NCI-H1105 treated with DMSO at 0.1 percent for 48 hours (cell line): Measurements from ENCODE around the gene ITPKB.

Source experiments
- DNase-seq: peaks from one replicate; lab custom pipeline; 2025; lab: John Stamatoyannopoulos, UW

Gene ITPKB

DNA sequence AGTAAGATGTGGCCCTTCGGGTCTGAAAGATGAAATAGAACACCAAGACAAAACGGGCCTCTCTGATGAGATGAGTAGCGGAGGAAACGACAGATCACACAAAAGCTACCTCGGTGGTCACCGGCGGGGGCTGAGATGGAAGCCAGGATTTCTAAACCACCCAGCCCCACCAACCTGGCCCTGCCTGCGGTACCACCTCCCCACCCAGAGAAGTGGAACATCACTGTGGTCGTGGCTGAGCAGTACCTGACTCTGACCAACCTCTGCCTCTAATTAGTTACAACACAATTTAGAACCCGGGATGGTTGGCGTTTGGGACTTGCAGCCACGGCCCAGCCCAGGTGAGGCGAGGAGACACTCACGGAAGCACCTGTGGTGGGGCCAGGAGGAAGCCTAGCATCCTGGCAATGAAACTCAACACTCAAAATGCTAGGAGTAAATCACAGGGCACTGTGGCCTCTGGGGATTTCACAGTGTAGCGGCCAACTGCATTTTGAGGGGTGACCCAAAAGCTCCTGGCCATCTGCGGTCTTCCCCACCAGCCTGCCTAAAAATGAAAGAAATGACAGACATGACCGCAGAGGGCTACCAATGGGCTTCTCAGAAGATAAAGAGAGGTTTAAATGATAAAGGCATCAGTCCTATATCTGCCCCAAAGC, 73.4 kb downstream of the ITPKB start:
- no peak for DNase-seq

DNA sequence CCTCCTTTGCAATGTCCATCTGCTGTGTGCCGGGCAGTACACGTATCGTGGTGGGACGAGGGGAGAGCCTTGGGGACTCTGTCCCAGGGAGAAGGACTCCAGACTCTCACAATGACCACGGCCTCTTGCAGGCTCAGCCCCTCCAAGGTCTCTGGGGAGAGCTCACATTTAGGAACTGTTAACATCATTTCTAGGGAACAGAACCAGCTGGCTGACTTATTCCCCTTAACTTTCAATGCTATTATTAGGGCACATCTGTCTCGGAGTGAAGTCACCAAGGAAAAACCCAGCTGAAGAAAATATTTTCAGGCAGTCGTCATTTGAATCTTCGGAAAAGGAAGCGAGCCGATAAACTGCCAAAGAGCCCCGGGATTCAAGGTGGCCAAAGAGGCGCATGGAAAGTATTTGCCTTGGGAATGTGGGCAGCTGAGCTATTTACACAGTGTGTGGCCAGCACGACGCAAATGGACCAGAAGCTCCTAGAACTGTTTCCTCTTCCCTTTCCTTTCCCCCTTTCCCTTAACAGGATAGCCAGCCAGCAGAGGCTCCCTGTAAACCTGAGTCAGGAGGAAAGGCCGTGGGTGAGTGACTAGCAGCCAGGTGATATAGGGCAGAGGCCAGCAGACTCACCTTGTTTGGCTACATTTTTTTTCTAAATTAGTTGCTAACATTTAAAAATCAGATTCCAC, 74.5 kb downstream of the ITPKB start:
- no peak for DNase-seq

DNA sequence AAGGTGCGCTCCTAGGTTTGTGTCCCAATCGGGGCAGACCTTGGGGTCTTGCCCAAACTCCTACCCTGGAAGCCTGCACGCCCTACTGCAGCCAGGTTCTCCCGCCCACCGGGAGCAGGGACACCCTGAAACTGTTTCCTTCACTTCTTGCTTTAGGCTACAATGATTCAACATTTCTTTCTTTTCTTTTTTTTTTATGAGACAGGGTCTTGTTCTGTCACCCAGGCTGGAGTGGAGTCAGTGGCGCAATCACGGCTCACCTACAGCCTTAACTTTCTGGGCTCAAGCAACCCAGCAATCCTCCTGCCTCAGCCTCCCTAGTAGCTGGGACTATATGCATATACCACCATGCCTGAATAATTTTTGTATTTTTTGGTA, 75.8 kb downstream of the ITPKB start:
- no peak for DNase-seq

DNA sequence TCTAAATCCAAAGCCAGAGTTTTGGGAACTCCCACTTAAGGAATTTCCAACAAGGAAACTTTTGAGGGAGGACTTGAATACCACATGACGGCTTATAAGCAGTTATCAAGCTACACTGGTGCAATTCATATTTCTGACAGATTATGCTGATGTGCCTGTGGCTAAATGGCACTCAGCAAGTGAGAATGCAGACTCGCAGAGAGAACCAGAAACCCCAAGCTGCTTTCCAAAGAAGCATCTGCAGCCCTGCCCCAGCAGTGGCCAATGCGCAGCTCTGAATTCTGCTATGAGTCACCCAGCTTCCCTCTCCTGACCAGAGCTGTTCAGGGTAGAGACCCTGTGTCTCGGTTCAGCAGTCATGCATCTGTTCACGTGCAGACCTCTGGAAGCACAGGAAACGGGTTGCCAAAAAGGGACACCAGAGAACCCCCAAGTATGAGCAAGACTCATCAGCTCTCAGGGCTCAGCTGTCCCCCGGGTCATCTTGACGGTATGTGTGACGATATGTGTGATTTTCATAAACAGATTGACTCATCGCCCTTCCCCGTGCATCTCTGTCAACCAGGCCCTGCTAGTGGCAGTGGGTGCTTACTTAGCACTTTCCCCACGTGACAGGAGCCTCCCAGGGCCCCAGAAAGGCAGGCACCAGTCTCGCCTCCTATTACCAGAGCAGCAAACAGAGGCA, 76.3 kb downstream of the ITPKB start:
- DNase-seq: no peak

DNA sequence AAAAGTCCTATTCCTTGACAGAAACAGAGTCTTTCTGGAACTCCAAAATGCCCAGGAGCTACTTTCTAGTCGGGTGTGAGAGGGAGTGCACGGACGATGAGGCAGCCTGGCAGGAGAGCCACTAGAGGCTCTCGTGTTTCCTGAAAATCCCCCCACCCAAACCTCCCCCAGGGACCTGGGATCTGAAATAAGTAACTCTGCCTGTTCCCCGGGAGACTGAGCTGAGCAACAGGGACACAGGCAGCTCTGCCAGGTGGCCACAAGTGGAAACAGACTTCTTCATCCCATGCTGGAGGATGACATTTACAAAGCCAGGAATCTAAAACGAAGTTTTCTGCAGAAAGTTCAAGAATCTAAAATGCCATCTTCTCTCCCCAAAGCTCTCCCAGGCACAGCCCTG, 77.1 kb downstream of the ITPKB start:
- no peak for DNase-seq

DNA sequence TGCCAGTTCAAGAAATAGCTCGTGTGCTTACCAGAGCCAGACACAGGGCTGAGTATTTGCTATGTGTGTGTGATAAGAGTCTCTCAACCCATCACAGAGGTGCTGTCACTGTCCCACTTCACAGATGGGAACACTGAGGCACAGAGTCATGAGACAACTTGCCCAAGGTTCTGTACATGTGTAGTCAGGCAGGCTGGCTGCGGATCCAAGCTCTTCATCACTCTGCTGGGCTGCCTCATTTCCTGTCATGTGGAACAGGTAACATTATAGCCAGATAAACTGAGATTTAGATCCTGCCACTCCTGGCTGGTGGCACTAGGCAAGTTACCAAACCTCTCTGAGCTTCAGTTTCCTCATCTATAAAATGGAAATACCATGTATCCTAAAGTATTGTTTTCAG, 77.8 kb downstream of the ITPKB start:
- DNase-seq: no peak

DNA sequence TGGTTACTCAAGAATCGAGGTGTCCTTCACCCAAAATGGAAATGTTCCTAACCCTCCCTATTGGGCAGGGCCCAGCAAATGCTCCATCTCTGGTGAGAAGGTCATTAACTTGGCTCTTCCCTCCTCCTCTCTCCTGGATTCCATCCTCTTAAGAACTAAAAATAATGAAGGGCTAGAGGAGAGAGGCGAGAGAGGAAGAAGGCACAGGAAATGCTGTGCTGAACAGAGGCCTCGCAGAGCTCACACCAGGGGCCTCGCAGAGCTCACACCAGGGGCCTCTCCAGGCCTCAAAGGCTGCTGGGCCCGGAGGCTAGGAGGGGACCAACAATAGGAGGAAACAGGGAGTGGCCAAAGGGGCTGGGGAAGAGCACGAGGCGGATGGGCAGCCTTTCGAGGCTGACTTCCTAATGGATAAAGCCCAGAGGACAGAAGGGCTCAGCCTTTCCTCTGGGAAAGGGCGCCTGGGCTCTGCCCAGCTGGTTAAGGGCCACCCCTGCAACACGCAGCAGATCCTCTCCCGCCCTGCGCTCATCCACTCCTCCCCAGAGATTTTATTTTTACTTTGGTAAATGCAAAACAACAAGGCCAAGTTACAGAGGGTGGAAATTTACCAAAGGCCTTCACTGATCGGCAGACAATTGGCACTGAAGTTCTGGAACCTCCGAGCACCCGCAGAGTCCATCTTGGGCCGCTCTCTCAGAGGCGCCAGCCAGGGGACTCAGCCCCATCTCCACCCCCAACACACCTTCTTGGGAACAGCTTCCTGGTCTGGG, 78.5 kb downstream of the ITPKB start:
- DNase-seq: no peak

DNA sequence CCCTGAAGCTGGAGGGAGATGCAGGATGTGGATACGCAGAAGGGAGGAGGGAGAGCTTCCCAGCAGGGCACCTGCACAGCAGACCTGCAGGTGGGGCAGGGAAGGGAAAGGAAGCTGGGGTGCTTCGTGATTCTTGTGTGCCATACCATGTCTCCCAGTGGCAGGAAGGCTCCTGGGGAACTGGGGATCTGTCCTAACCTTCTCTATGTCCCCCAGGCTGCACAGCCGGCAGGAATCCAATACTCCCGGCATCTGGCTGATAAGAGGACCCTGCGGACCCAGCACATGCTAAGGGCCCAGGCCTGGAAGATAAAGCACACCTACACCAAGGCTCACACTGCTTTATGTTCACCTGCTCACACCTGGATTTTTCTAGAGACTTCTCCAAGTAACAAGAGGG, 79.4 kb downstream of the ITPKB start:
- no peak for DNase-seq

DNA sequence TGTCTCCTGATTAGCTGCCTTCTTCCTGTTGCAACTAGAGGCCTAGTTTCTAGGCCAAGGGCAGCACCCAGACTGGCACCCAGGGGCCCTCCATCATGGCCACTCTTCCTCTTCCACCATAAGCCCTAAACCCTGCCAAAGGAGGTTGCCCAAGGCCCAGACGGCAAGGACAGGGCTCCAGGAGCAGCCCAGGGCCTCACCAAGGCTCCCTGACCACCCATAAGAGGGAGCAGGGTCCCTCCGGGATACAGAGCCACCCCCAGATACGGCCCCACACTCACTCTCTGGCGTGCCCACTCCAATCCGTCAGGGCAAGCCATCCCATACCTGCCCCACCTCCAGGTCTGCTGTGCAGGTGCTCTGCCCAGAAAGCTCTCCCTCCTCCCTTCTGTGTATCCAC, 79.9 kb downstream of the ITPKB start:
- no peak for DNase-seq

DNA sequence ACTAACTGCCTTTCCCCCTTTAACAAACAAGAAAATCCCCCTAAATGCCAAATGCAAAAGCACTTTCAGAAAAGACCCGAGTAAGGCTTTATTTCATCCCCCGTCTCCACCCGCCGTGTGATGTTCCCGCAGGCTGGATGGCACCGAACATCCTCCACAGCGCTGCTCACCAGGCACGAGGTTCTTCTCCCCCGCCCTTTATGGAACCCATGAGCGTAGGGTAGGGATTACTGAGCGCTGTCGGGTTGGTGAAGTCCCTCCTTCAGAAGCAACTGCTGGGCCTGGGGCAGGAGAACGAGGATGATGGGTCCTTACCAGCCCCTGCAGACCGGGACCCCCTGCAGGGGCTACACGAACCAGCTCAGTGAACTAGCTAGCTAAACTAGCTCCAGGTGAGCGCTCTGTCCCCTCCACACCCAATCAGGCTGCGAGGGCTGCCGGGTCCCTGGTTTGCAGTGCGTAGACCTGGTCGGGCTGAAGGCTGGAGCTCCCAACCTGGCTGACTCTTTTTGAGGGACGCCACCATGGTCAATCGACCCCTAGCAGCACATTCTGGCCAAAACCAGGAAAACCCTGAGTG, 80.4 kb downstream of the ITPKB start:
- DNase-seq: no peak

DNA sequence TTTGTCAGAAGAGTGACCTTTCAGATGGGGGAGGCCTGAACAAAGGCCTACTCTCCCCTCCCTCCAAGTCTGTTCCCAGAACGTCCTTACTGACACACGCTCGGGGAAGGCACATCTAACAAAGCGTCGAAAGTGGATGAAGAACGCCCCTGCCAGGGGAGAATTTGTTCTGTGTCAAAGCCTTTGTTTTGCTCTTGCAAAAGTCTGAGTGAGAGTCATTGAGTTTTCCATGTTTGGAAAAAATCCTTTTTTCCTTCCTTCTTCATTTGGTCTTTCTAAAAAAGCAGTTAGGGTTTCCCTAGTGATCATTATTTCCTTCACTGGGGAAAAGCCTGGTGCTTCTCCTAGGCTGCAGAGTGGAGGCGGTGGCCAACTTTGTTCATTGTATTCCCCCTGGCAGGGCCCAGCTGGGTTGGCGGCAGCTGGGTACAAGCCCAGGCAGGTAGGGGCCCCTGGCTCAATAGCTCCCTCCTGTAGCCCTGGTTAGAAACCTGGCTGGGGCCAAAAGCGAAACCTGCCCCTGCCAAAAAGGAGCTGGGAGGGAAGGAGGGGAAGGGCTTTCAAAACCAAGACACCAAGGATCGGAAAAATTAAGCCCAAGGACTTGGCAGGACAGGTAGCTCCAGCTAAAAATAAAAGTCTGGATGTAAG, 81.1 kb downstream of the ITPKB start:
- peak; percentile 78 for DNase-seq

DNA sequence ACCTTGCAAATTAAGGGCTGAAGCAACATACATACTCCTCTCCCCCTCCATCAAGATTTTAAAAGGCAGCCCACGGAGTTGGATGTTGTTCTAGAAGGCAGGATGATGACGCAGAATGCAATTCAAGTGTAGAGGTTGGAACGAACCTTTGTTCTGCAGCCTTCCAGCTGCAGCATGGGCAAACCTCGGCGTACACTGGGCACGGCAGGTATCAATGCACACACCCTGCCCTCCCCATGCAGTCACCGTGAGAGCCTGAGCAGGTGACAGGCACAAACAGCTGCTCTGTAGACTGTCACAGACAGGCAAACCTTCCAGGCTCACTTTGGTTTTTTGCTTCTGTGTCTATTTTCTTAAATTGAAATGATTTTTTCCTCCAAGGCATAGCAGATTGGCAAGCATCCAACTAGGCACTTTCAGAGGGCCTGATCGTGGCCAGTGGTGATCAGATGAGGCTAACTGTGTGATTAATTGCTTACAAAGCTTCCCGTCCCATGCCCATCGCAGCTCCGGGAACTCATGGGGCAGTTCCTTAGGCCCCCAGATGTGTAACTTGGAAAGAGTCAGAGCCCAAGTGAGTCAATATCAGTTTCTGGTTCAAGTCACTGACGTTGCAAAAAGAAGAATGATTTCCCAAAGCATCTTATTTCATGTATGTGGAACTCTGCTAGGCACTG, 82.3 kb downstream of the ITPKB start:
- DNase-seq: peak; percentile 82

DNA sequence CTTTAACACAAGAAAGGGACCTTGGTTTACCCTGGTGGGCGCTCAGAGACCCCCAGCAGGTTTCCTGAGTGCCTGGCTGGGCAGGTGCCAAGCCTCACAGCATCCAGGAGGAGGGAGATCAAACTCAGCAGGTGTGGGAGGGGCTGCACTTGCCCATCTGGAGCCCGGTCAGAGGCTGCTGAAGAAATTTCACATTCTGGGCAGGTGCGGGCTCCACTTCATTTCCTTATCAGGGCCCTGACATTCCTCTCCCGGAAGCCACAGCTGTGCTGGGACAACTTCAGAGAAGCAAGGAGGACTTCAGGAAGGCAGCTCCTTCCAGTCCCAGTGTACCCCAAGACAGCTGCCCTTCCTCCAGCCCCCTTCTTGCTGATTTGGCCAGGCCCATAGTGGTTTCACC, 82.9 kb downstream of the ITPKB start:
- peak; percentile 68 for DNase-seq

DNA sequence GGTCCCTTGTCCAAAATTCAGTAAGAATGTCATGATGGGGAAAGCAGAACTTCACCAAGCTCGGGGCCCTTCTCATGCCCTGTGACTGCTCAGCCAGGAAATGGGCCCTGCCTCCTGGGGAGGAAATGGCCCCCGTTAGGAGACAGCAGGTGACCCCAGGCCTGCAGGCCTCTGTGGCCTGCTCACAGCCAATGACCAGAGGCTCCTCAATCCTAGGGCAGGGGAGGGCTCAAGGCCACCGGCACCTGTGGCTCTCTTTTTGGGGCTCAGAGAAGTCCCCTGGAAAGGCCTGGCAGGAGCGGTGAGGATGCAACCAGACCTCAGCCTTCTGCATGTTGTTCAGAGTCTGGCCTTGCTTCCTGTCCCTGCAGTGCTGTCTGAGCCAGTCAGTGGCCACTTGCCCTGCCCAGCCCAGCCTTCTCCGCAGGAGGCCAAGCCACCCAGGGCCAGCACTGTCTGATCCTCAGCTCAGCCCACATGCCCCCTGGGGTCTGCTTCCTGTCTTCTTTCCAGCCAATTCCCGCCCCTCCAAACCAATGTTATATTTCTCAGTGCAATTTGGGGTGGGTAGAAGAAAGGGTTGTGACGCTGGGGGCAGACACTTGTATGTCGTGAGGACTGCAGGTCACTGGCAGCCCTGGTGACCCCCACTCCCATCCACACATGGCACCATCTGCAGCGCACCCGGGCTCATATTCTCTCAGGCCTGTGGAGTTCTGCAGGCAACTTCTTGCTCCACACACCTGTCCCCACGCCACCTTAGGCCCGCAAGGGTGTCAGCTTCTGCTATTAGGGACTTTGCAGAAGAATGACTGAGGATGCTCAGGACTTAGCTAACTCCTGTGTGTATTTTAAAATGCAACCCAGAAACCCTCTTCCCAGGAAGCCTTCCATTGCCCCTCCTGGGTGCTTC, 83.6 kb downstream of the ITPKB start:
- peak; percentile 52 for DNase-seq

DNA sequence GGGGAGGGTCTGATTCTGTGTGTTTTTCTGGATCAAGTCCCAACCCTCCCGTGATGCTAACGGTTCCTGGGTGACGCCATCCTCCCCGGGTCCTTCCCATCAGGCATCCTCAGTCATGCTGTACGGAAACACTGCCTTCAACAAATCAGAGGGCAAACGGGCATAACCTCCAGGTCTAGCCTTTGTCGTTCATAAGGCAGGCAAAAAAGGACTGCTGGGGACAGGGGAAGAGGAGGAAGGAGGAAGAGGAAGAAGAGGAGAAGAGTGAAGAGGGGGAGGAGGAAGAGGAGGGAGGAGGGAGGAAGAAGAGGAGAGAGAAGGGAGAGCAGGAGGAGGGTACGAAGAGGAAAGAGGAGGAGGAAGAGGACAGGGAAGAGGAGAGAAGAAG, 84.4 kb downstream of the ITPKB start:
- no peak for DNase-seq

DNA sequence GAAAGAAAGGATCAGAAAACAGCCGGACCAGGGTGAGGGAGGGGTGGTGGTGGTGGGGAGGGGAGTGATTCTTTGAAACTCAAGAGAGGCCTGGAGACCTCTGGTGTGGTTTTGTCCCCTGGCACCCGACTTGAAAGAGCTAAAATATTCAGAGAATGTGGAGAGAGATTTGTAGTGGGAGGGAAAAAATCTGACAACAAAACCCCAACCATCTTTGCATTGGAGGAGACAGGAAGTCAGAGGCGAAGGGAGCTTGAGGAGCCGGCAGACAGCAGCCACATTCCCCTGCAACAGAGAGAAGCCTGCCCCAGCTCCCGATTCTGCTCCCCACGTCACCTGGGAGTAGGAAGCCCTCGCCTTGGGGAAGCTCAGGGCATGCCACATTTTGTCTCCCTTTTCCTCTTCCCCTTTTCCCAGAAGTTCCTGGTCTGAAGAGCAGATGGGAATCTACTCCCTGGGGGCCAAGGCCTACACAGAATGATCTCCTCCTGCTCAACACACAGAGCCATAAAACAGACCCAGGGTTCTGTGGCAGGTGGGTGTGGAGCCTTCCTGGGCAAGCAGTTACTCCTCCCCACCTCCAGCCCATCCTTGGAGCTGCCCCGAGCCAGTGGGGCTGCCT, 84.9 kb downstream of the ITPKB start:
- no peak for DNase-seq

DNA sequence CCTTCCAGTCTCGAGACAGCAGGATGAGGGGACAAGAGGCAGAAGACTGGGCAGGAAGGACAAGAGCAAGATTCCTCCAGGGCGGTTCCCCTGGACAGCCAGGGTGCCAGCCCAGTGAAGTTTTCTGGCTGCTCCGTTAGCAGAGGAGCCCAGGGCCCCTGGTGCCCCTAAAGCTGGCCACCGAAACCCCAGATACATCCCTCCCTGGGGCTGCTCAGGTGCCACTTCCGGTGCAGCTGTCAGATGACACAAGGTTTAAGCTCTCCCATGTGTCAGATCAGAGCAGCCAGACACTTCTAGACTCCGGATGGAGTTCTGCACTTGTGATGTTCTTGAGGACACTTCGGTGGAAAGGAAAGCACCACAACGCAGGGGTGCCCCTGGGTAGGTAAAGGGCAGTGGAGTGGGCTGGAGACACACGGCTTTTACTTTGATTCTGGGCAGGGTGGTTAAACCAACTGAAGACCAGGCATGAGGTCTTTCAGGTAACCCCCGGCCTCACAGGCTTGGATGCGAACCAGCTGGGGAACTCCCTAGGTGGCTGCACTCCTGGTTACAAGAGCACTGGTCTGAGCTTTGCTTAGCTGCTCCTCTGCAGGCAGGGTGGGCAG, 85.7 kb downstream of the ITPKB start:
- DNase-seq: no peak

DNA sequence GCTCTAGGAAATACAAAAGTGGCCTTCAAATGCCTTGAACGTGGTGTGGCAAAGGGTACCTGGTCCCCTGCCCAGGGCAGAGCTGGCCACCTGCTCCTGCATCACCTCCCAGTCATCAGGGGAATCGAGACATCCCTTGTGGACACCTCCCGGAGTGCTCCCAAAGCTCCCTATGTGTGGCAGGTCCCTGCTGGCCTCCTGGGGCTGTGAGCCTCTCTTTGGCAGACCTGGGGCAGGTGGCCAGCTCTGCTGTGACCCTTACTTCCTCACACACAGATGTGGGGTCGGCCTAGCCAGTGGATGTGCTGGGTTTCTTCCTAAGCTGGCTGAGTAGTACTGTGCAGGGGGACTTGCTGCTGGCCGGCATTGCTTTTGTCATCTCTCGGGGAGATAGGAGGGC, 86.5 kb downstream of the ITPKB start:
- no peak for DNase-seq

DNA sequence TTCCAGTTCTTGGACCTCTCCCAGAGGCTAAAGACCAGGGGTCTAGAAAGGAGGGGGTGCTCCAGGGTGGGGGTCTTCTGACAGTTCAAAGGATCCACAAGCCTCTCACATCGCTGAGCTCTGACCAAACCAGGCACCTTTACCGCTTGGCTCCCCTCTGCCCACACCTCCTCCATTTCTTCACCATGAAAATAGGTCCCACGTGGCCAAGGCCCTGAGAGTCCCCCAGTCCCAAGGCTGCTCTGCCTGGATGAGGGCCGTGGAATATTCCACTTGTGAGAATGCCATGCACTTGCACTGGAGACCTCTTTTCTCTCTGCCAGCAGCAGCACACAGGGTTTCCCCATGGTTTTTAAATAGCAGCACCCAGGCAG, 87.4 kb downstream of the ITPKB start:
- DNase-seq: no peak
